WI38 (cell line): ENCODE measurements around the gene TMEM245.
"Not testable (repeated sequence)": the region's sequence is repeated elsewhere in the genome, so short reads cannot be mapped to it uniquely, and the experiment has no call there.

Experiments
- H3K4me3 ChIP-seq: 2 replicates; pipeline ENCODE4 v1.5.1; 2011; ENCODE audit warnings: low read depth, mild to moderate bottlenecking, control low read depth, low read length
- TF ChIP-seq, protein P1 (sequence below): IDR thresholded peaks from 2 replicates; pipeline ENCODE4 v1.5.1; 2012; ENCODE audit warnings: low read depth, mild to moderate bottlenecking, control low read depth, low read length

TMEM245 gene

DNA sequence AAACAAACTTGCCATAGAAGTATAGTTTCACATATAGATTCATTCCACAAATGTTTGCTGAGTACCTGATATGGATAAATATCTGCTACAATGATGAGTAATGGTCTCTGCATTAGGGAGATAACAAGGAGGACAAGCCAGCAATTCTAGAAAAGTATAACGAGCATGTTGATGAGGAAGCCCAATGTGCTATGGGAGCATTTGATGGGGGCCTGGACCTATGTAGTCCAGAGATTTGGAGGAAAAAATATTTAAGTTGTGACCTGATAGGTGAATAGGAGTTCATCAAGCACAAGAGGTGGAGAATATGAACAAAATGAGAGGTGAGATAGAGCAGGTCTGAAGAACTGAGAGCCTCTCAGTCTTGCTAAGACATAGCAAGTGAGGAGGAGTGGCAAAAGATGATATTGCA, 14.4 kb upstream of the TMEM245 start:
- H3K4me3 ChIP-seq, result no peak overlapping the region
- TF ChIP-seq, protein P1, sequence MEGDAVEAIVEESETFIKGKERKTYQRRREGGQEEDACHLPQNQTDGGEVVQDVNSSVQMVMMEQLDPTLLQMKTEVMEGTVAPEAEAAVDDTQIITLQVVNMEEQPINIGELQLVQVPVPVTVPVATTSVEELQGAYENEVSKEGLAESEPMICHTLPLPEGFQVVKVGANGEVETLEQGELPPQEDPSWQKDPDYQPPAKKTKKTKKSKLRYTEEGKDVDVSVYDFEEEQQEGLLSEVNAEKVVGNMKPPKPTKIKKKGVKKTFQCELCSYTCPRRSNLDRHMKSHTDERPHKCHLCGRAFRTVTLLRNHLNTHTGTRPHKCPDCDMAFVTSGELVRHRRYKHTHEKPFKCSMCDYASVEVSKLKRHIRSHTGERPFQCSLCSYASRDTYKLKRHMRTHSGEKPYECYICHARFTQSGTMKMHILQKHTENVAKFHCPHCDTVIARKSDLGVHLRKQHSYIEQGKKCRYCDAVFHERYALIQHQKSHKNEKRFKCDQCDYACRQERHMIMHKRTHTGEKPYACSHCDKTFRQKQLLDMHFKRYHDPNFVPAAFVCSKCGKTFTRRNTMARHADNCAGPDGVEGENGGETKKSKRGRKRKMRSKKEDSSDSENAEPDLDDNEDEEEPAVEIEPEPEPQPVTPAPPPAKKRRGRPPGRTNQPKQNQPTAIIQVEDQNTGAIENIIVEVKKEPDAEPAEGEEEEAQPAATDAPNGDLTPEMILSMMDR, result no peak

DNA sequence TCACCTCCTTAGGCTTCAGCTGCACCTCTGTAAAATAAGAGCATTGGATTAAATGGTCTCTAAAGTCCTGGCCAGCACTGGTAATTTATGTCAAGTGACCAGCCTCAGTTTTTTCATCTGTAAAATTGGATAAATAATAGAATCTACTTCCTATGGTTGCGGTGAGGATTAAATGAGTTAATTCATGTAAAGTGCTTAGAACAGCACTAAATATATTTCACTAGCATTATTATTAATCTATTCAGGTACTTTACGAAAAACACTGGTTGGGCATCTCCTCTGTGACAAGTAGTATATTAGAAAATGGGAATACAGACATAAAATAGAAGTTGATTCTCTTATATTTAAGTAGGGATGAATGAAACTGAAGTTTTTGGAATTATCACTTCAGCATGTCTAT, 13.8 kb upstream of the TMEM245 start:
- TF ChIP-seq, protein P1, result no peak
- no peak overlapping the region for H3K4me3 ChIP-seq

DNA sequence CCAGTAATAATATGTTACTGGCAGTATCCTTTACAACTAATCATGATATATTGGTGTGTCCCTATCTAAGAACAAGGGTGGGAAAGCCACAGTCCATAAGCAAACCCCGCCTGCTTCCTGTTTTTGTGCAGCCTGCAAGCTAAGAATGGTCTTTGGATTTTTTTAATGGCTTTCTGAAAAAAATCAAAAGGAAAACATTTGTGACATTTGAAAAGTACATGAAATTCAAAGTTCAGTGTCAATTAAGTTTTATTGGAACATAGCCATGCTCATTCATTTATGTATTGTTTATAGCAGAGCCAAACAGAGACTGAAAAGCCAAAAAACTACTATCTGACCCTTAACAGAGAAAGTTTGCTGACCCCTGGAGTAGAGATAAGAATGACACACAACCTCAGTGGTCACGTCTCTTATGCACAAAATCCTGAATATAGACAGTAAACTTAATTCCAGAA, 12.8 kb upstream of the TMEM245 start:
- no peak overlapping the region for H3K4me3 ChIP-seq
- TF ChIP-seq, protein P1, result no peak

DNA sequence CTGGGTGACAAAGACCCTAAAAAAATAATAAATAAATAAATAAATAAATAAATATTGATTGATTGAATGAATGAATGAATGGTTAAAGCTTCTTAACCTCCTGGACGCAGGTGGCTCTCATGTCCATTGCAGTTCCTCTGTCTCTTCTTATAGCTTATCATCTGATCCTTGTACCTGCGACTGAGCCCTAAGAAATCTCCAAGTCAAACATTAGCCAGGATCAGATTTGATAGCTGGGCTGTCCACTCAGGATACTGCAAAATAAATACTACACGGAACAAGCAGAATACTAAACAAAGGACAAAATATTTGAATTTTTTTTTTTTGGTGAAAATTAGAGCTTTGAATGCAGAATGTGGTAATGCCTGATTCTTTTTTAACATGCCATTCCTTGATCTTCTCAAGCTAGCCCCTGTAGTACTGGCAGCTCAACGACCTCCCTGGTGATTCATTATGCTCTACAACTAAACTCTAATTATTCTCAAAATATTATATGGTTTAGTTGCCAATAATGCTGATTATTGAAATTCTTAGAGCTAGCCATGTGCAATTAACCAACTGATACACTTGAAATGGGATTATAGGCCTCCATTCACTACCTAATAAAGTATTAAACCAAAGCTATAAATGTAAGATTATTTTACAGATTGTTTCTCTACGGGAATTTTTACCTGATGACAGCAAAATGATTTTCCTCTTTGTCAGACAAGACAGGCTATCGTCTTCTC, 9.9 kb upstream of the TMEM245 start:
- no peak overlapping the region for H3K4me3 ChIP-seq
- TF ChIP-seq, protein P1, result no peak

DNA sequence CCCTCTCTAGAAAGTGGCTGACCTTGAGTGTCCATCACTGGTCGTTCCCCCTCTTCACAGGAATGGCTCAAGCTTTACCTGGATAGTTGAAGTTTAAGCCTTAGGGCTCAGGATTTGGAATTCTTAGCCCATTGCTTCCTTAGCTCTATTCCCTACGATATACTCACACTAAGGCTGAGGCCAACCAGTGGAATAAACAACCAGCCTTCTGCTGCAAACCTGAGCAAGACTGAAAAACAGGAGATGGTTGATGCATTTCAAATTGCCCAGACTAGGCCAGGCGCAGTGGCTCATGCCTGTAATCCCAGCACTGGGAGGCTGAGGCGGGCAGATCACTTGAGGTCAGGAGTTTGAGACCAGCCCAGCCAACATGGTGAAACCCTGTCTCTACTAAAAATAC, 6.9 kb upstream of the TMEM245 start:
- not testable (repeated sequence) for H3K4me3 ChIP-seq

DNA sequence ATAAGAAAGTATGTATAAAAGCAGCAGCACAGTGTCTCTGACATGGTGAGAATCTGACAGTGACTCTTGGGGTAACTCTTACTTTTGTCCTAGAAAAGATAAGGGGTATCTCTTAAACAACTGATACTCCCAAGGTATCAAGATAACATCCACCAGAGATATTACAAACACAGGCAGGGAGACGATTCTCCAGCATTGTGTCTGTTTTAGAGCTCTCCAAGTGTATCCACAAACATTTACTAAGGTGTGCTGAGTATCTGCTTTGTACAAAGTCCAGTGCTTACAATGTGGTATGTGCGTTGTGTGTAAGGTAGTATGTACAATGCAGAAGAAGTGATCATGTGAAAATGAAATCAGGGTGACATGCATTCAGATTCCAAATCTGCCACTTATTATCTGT, 4.4 kb upstream of the TMEM245 start:
- TF ChIP-seq, protein P1, result no peak
- no peak overlapping the region for H3K4me3 ChIP-seq

DNA sequence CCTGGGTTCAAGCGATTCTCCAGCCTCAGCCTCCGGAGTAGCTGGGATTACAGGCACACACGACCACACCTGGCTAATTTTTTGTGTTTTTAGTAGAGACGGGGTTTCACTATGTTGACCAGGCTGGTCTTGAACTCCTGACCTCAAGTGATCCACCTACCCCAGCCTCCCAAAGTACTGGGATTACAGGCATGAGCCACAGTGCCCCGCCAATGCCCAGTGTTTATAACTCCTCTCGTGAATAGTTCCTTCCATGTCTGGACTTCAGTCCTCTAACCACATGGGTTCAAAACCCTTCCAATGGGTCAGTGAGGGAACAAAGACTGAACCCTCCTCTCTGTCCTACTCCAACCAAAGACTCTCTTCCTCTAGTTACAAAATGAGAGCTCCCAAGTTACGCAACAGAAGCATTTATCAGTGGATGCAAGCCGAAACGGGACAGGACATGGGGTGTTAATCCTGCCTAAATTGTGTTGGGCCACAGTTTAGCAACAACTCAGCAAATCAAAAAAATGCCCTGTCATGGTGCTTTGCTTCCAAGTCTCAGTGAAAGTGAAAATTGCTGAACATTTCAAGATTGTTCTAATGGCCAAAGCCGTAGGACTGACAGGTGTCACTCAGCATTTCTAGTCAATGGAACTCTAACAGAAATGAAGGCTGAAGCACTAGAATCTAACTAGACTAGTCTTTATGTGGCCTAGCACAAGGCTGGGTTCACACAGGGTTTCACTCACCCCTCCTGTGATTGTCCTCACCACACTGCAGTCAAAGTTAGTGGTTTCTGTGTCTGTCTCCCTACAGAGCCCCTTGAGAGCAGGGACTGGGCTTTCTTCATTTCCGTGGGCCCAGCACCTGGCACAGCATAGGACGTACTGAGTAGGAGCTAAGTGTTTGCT, 3.2 kb upstream of the TMEM245 start:
- TF ChIP-seq, protein P1, result no peak
- no peak overlapping the region for H3K4me3 ChIP-seq
